HepG2 (cell line): ENCODE data around the gene MXI1. TPM values are rescaled to one million over a fixed set of nuclear protein-coding genes. Genes with fewer than 3 reads are reported as not detected.

Experiments used
- ATAC-seq: fragments of 200-7000 bp; cut with Tn5 transposase; 3 replicates; pipeline ENCODE4 v1.9.1; 2020; ENCODE audit warnings: mild to moderate bottlenecking, moderate library complexity
- BruUV-seq: library from RNA; stranded (reverse); fragments of 400-500 nt; replicated peaks from 2 replicates; lab custom pipeline; 2021; lab: Mats Ljungman, UMichigan
- CTCF ChIA-PET: fragments of 300-600 bp; formaldehyde crosslinking; extraction: SDS; loops from one replicate; lab custom pipeline; 2021; ENCODE audit warnings: low total read pairs, inconsistent platforms, low intra/inter-chr PET ratio; lab: Yijun Ruan, JAX
- POLR2A ChIA-PET: fragments of 350-600 bp; sonication (Branson Sonifier 250); formaldehyde crosslinking; loops from one replicate; lab custom pipeline; 2020; ENCODE audit warnings: antibody characterized with exemption, inconsistent platforms; lab: Yijun Ruan, JAX
- DNase-seq: peaks from one replicate; pipeline ENCODE4 v3.0.0-alpha.2; 2015; ENCODE audit warnings: low spot score
- FAIRE-seq: peaks from 3 replicates; lab custom pipeline; 2011; peaks lifted over from hg19 to GRCh38; lab: Jason Lieb, UNC
- H2AFZ ChIP-seq: one replicate; pipeline ENCODE4 v1.6.1; 2011; ENCODE audit warnings: low read length, inconsistent platforms
- H3K27ac ChIP-seq: fragments of 300-600 bp; 3 replicates; pipeline ENCODE4 v1.8.0; 2011; ENCODE audit warnings: mixed run types, mild to moderate bottlenecking, mixed read lengths, low read length, inconsistent platforms; ENCODE audit not compliant: insufficient read depth; ENCODE audit errors: extremely low read length
- H3K27me3 ChIP-seq, 2 experiments: fragments of 200-600 bp in 1 of 2; 2 replicates in 1 of 2; 3 replicates in 1 of 2; pipeline versions ENCODE4 v1.6.0 to v1.8.0; 2011; ENCODE audit warnings: low read length in 2 of 2, mild to moderate bottlenecking in 2 of 2, moderate library complexity in 2 of 2, inconsistent platforms in 1 of 2; ENCODE audit not compliant: insufficient read depth in 2 of 2, control insufficient read depth in 1 of 2
- H3K36me3 ChIP-seq, 2 experiments: fragments of 200-600 bp in 1 of 2; replicated peaks in 1 of 2; 2 replicates in 1 of 2; 3 replicates in 1 of 2; pipeline versions ENCODE4 v1.5.1 to v1.8.0; 2011; ENCODE audit warnings: low read length in 2 of 2, inconsistent platforms in 1 of 2; ENCODE audit not compliant: insufficient read depth in 2 of 2, control insufficient read depth in 1 of 2
- H3K4me1 ChIP-seq: 2 replicates; pipeline ENCODE4 v1.5.1; 2012; ENCODE audit warnings: low read length, inconsistent platforms; ENCODE audit not compliant: insufficient read depth
- H3K4me2 ChIP-seq: 2 replicates; pipeline ENCODE4 v1.6.0; 2011; ENCODE audit warnings: low read depth, low read length, inconsistent platforms
- H3K4me3 ChIP-seq, 3 experiments: fragments of 200-600 bp in 1 of 3; sonication (generic), shearing (Covaris generic) in 1 of 3; replicated peaks in 1 of 3; 2 replicates each; pipeline ENCODE4 v1.5.1; 2011 to 2016; ENCODE audit warnings: low read length in 3 of 3, inconsistent platforms in 2 of 3, low read depth in 2 of 3, mild to moderate bottlenecking in 2 of 3, control low read depth in 1 of 3, mixed read lengths in 1 of 3; ENCODE audit not compliant: insufficient read depth in 1 of 3
- H3K79me2 ChIP-seq: one replicate; pipeline ENCODE4 v1.6.1; 2011; ENCODE audit warnings: low read length, inconsistent platforms; ENCODE audit not compliant: insufficient read depth
- H3K9ac ChIP-seq: 2 replicates; pipeline ENCODE4 v1.6.0; 2011; ENCODE audit warnings: mild to moderate bottlenecking, low read depth, low read length, inconsistent platforms; ENCODE audit not compliant: insufficient read depth
- H3K9me3 ChIP-seq: 2 replicates; pipeline ENCODE4 v1.5.1; 2012; ENCODE audit warnings: mild to moderate bottlenecking, low read length
- H4K20me1 ChIP-seq: 2 replicates; pipeline ENCODE4 v1.6.0; 2011; ENCODE audit warnings: inconsistent platforms, mild to moderate bottlenecking, low read length, moderate library complexity; ENCODE audit not compliant: insufficient read depth
- CEBPB ChIP-seq: IDR thresholded peaks from 2 replicates; pipeline ENCODE4 v1.6.1; 2011; ENCODE audit warnings: low read depth, low read length, improper control_type of control experiment, borderline replicate concordance
- SP4 ChIP-seq: sonication (generic); formaldehyde crosslinking; IDR thresholded peaks from 2 replicates; pipeline ENCODE4 v1.8.1; 2023; ENCODE audit warnings: mild to moderate bottlenecking, missing genetic modification reagents
- ZNF629 ChIP-seq: sonication (generic); formaldehyde crosslinking; conservative IDR thresholded peaks from 2 replicates; pipeline ENCODE4 v1.5.0; 2020; ENCODE audit warnings: missing genetic modification reagents
- WGBS: methylation state at CpG from one replicate; pipeline ENCODE4 v1.1.6; 2017; ENCODE audit warnings: low lambda C conversion rate; 5-methylcytosine and 5-hydroxymethylcytosine counted together
- in situ Hi-C: cut with HindIII; loops from 2 replicates; pipeline ENCODE4 v1.10.0; 2017; ENCODE audit warnings: low pct_unique_long_range_greater_than_20kb; ENCODE audit not compliant: extremely low pct_ligation_motif_present
- intact Hi-C: fragments of 100-400 bp; cut with micrococcal nuclease; formaldehyde crosslinking; loops from one replicate; pipeline ENCODE4 v1.10.0; 2022; ENCODE audit not compliant: unreplicated experiment
- polyA plus RNA-seq, 8 experiments: library from polyadenylated mRNA; depleted of rRNA in 3 of 8; stranded (reverse) in 7 of 8; unstranded in 1 of 8; fragments of >200 nt; fragmentation: Illumina TruSeq in 4 of 8; extraction: Trizol in 4 of 8; gene quantifications; 2 replicates each; pipeline versions ENCODE4 v1.2.1 to v1.2.3, GENCODE V29; 2011 to 2016; ENCODE audit warnings: low read depth in 4 of 8, missing spikeins in 1 of 8, mixed read lengths in 1 of 8; ENCODE audit not compliant: insufficient read depth in 1 of 8
- total RNA-seq, 5 experiments: library from RNA; depleted of rRNA; stranded (reverse); fragments of >200 nt; fragmentation: Illumina TruSeq; extraction: Trizol; gene quantifications; 2 replicates each; pipeline ENCODE4 v1.2.3, GENCODE V29; 2016; ENCODE audit warnings: low read depth in 1 of 5
- TF ChIP-seq, protein P1 (sequence below): fragments of 450-650 bp; IDR thresholded peaks from 2 replicates; pipeline ENCODE4 v1.6.1; 2016
- TF ChIP-seq, protein P2 (sequence below): sonication (generic); formaldehyde crosslinking; IDR thresholded peaks from 2 replicates; pipeline ENCODE4 v1.4.0; 2020; ENCODE audit warnings: mild to moderate bottlenecking, missing genetic modification reagents

MXI1 gene
- total and polyA plus RNA-seq, 2 of the 13 experiments (the other 11 are each of a cell fraction or from before 2014, with no cell fraction given): 6.6 to 22.0 TPM

DNA sequence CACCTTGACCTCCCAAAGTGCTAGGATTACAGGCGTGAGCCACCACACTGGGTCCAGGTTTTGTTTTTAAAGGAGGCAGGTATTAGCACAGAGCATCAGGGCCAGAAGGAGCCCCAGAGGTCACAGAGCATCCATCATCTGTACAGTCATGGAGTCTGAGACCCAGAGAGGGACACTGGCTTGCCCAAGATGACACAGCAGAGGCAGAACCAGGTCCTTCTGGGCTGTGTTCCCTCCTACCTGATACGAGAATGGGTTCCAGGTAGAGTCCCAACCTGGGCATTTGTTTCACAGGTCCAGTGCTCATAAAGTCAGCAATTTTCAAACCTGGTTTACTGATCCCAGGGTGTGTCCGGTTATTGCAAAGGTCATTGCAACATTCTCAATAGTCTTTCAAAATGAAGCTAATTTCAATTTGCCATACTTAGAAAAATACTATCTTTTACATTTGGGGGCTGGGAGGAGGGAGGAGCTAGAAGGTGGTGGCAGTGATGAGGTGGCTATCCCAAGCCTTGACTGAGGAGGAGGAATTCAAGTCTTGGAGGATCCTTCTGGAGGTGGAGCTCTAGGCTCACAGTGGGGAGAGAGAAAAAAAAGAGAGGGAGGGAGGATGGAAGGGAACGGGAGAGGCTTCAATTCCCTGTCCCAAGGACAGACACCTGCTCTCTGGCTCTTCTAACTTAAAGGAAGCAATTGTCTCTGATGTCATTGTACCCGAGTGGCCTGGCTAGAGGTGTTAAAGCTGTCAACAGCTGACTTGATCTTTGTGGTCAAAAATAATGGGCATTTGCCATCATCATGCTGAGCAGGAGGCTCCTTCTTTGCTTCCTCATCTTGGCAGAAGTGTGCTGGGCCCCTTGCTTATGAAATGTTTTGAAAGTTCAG, 8.1 kb downstream of the MXI1 start:
- Histone ChIP-seq H3K9me3 (no peaks in the 10 kb centered on the region), H3K4me3 (no peak overlapping the region), H3K4me1 (peaks cover 81% of the 10 kb centered on the region)
- POLR2A ChIA-PET: interaction anchor here (1.0 kb wide), 1 partner anchor 11 kb away, joined by 3 read pairs; no protein-coding TSS in a partner anchor
- TF ChIP-seq SP4 (CRISPR knock-in tag) (no peak), CEBPB (peak; percentile 34; the same call in 1 of the 2 replicates), ZNF629 (CRISPR knock-in tag) (no peak)
- TF ChIP-seq, protein P1, sequence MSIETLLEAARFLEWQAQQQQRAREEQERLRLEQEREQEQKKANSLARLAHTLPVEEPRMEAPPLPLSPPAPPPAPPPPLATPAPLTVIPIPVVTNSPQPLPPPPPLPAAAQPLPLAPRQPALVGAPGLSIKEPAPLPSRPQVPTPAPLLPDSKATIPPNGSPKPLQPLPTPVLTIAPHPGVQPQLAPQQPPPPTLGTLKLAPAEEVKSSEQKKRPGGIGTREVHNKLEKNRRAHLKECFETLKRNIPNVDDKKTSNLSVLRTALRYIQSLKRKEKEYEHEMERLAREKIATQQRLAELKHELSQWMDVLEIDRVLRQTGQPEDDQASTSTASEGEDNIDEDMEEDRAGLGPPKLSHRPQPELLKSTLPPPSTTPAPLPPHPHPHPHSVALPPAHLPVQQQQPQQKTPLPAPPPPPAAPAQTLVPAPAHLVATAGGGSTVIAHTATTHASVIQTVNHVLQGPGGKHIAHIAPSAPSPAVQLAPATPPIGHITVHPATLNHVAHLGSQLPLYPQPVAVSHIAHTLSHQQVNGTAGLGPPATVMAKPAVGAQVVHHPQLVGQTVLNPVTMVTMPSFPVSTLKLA: no peak
- TF ChIP-seq, protein P2, sequence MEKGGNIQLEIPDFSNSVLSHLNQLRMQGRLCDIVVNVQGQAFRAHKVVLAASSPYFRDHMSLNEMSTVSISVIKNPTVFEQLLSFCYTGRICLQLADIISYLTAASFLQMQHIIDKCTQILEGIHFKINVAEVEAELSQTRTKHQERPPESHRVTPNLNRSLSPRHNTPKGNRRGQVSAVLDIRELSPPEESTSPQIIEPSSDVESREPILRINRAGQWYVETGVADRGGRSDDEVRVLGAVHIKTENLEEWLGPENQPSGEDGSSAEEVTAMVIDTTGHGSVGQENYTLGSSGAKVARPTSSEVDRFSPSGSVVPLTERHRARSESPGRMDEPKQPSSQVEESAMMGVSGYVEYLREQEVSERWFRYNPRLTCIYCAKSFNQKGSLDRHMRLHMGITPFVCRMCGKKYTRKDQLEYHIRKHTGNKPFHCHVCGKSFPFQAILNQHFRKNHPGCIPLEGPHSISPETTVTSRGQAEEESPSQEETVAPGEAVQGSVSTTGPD: no peak
- TF ChIP-seq, all 625 proteins: peak for 1
- CTCF ChIA-PET: no interaction called here
- no peaks in the 10 kb centered on the region for H3K36me3 ChIP-seq
- no peaks in the 10 kb centered on the region for H3K27me3 ChIP-seq
- BruUV-seq: no TSS peak
- FAIRE-seq (no peak), DNase-seq (no peak), ATAC-seq (no peak)
- peaks cover 20% of the 10 kb centered on the region for H3K79me2 ChIP-seq
- 53% methylated on average over 4 of the region's 5 CpGs for WGBS
- intact Hi-C loops: no loop called here
- in situ Hi-C loops: no loop called here
- no peak overlapping the region for H2AFZ ChIP-seq
- H3K9ac ChIP-seq: no peak overlapping the region; the same call in 1 of the 2 replicates
- peak overlapping the region; percentile 52 for H3K4me2 ChIP-seq
- no peak overlapping the region for H3K27ac ChIP-seq
- peaks cover 34% of the 10 kb centered on the region for H4K20me1 ChIP-seq
